K562 (cell line): ENCODE results near the gene SCNN1B. TPM values are rescaled to one million over a fixed set of nuclear protein-coding genes. Genes with fewer than 3 reads are reported as not detected.

Source experiments
- ATAC-seq: fragments of 200-7000 bp; cut with Tn5 transposase; 3 replicates; pipeline ENCODE4 v1.9.1; 2020; ENCODE audit warnings: moderate library complexity
- BruUV-seq: library from RNA; stranded (reverse); fragments of 400-500 nt; replicated peaks from 2 replicates; lab custom pipeline; 2021; lab: Mats Ljungman, UMichigan
- CTCF ChIA-PET: fragments of 300-600 bp; formaldehyde crosslinking; extraction: SDS; loops from one replicate; lab custom pipeline; 2021; ENCODE audit warnings: low intra/inter-chr PET ratio; lab: Yijun Ruan, JAX
- POLR2A ChIA-PET: fragments of 300-600, 350-650 bp; sonication (Branson Sonifier 250); formaldehyde crosslinking; extraction: SDS; loops from one replicate; lab custom pipeline; 2021; ENCODE audit warnings: antibody characterized with exemption, inconsistent platforms; lab: Yijun Ruan, JAX
- DNase-seq, 4 experiments: peaks; one replicate each; pipeline versions ENCODE4 v3.0.0 to v3.0.0-alpha.2; 2011 to 2018; ENCODE audit warnings: low spot score in 3 of 4, mixed read lengths in 3 of 4; ENCODE audit errors: extremely low read depth in 1 of 4
- FAIRE-seq: peaks from 2 replicates; lab custom pipeline; 2011; peaks lifted over from hg19 to GRCh38; lab: Jason Lieb, UNC
- H2AFZ ChIP-seq: 2 replicates; pipeline ENCODE4 v1.6.0; 2011; ENCODE audit warnings: low read depth, low read length, control low read depth, inconsistent platforms
- H3K27ac ChIP-seq: fragments of 200-600 bp; 3 replicates; pipeline ENCODE4 v1.8.0; 2011; ENCODE audit warnings: low read depth, mild to moderate bottlenecking, control low read depth, inconsistent platforms, low read length, moderate library complexity, mixed read lengths; ENCODE audit errors: extremely low read depth
- H3K27me3 ChIP-seq, 2 experiments: fragments of 300-600 bp in 1 of 2; 2 replicates in 1 of 2; 3 replicates in 1 of 2; pipeline versions ENCODE4 v1.6.0 to v1.8.0; 2011; ENCODE audit warnings: inconsistent platforms in 2 of 2, low read length in 2 of 2, mild to moderate bottlenecking in 1 of 2, mixed read lengths in 1 of 2, moderate library complexity in 1 of 2; ENCODE audit not compliant: control insufficient read depth in 2 of 2, insufficient read depth in 2 of 2
- H3K36me3 ChIP-seq: fragments of 300-600 bp; 3 replicates; pipeline ENCODE4 v1.8.0; 2011; ENCODE audit warnings: mild to moderate bottlenecking, low read length, inconsistent platforms; ENCODE audit not compliant: control insufficient read depth, insufficient read depth
- H3K4me1 ChIP-seq, 2 experiments: fragments of 200-600 bp in 1 of 2; replicated peaks in 1 of 2; 2 replicates in 1 of 2; 3 replicates in 1 of 2; pipeline versions ENCODE4 v1.5.1 to v1.8.0; 2011; ENCODE audit warnings: inconsistent platforms in 2 of 2, low read length in 2 of 2, mild to moderate bottlenecking in 1 of 2, mixed read lengths in 1 of 2, moderate library complexity in 1 of 2; ENCODE audit not compliant: control insufficient read depth in 2 of 2, insufficient read depth in 2 of 2
- H3K4me2 ChIP-seq: 2 replicates; pipeline ENCODE4 v1.6.1; 2011; ENCODE audit warnings: low read length, control low read depth, inconsistent platforms, mixed read lengths; ENCODE audit not compliant: insufficient read depth
- H3K4me3 ChIP-seq: fragments of 200-600 bp; sonication (generic), shearing (Covaris generic); 2 replicates; pipeline ENCODE4 v1.5.1; 2016; ENCODE audit warnings: control low read depth, inconsistent platforms
- H3K79me2 ChIP-seq: fragments of 200-600 bp; 3 replicates; pipeline ENCODE4 v1.8.0; 2011; ENCODE audit warnings: low read length, inconsistent platforms; ENCODE audit not compliant: control insufficient read depth, insufficient read depth
- H3K9ac ChIP-seq, 2 experiments: 2 replicates each; pipeline versions ENCODE4 v1.6.0 to v1.6.1; 2011; ENCODE audit warnings: low read depth in 2 of 2, low read length in 2 of 2, control low read depth in 1 of 2, inconsistent platforms in 1 of 2, mild to moderate bottlenecking in 1 of 2, mixed read lengths in 1 of 2; ENCODE audit not compliant: insufficient read depth in 1 of 2
- H3K9me1 ChIP-seq: one replicate; pipeline ENCODE4 v1.6.0; 2011; ENCODE audit warnings: inconsistent platforms, mild to moderate bottlenecking, low read length, moderate library complexity; ENCODE audit not compliant: control insufficient read depth, insufficient read depth
- H3K9me3 ChIP-seq: replicated peaks from 2 replicates; pipeline ENCODE4 v1.5.1; 2011; ENCODE audit warnings: low read depth, low read length, inconsistent platforms; ENCODE audit not compliant: control insufficient read depth, insufficient read depth
- H4K20me1 ChIP-seq: replicated peaks from 2 replicates; pipeline ENCODE4 v1.6.1; 2011; ENCODE audit warnings: low read length, inconsistent platforms, mixed read lengths; ENCODE audit not compliant: control insufficient read depth, insufficient read depth
- NFATC3 ChIP-seq: fragments of 450-650 bp; IDR thresholded peaks from 2 replicates; pipeline ENCODE4 v1.6.1; 2017; ENCODE audit warnings: mild to moderate bottlenecking
- SIN3A ChIP-seq, 2 experiments: fragments of 150-350 bp in 1 of 2; IDR thresholded peaks; 2 replicates each; pipeline ENCODE4 v1.6.1; 2011 to 2016; ENCODE audit warnings: borderline replicate concordance in 2 of 2, low read depth in 2 of 2, low read length in 2 of 2, mild to moderate bottlenecking in 2 of 2, moderate library complexity in 2 of 2; ENCODE audit not compliant: control insufficient read depth in 1 of 2
- WGBS: fragments of 100-300 bp; shearing (Covaris generic); methylation state at CpG from one replicate; pipeline ENCODE4 v1.1.6; 2016; ENCODE audit warnings: low coverage, mixed read lengths; ENCODE audit not compliant: insufficient coverage; ENCODE audit errors: missing lambda C conversion rate; 5-methylcytosine and 5-hydroxymethylcytosine counted together
- in situ Hi-C: fragments of 300-500 bp; cut with MboI; formaldehyde crosslinking; loops from 4 replicates; pipeline ENCODE4 v1.15.0; 2018; ENCODE audit warnings: inconsistent platforms, mixed read lengths
- intact Hi-C: fragments of 100-400 bp; cut with micrococcal nuclease; formaldehyde crosslinking; loops from 2 replicates; pipeline ENCODE4 v1.14.2; 2022
- polyA plus RNA-seq, 8 experiments: library from polyadenylated mRNA; depleted of rRNA in 4 of 8; stranded (reverse) in 5 of 8; unstranded in 3 of 8; fragments of >200 nt; fragmentation: Nextera tagmentation in 2 of 8; fragmentation: Illumina TruSeq in 1 of 8; extraction: Ambion mirVana in 2 of 8; extraction: Trizol in 1 of 8; gene quantifications; 2 replicates each; pipeline versions ENCODE4 v1.2.1 to v1.2.3, GENCODE V29; 2011 to 2014; ENCODE audit warnings: inconsistent platforms in 1 of 8, missing spikeins in 1 of 8
- total RNA-seq, 7 experiments: library from RNA; depleted of rRNA in 6 of 7; stranded (reverse); fragments of >200 nt in 6 of 7; fragmentation: Illumina TruSeq in 2 of 7; extraction: Trizol in 2 of 7; gene quantifications; 2 replicates each; pipeline versions ENCODE4 v1.2.1 to v1.2.3, GENCODE V29; 2011 to 2021; ENCODE audit warnings: low replicate concordance in 1 of 7

Gene SCNN1B
- total and polyA plus RNA-seq, 9 of the 15 experiments (the other 6 are each of a cell fraction or from before 2014, with no cell fraction given), result not detected

DNA sequence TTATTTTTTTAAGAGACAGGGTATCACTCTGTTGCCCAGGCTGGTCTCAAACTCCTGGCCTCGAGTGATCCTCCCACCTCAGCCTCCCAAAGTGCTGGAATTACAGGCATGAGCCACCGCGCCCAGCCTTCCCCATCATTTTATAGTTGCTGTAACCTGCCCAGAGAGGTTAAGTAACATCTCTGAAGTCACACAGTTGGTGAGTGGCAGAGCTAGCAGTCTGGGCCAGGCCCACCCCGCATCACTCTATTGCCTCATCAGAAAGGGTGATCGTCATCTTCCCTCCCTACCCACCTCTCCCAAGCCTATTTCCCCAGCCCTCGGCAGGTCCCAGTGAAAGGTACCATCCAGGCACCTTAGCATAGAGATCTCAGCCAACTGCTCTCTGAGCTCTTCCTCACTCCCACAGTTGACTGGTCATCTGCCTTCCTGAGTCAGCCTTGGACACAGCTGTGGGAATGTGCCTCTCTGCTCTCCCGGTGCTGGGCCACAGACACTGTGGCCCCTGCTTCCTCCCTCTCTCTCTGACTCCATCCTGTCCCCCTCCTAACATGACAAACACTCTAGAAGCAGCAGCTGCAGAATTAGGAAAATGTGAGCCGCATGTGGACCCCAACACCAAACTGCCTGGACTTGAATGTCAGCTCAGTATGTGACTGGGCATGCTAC is 57.1 kb downstream of the SCNN1B start (continued):
- no peak for TF ChIP-seq SIN3A (IDR thresholded peaks at IDR 0.05; ENCODE audit: borderline replicate concordance in 2 of 2, control insufficient read depth in 1 of 2, low read depth in 2 of 2, low read length in 2 of 2)

DNA sequence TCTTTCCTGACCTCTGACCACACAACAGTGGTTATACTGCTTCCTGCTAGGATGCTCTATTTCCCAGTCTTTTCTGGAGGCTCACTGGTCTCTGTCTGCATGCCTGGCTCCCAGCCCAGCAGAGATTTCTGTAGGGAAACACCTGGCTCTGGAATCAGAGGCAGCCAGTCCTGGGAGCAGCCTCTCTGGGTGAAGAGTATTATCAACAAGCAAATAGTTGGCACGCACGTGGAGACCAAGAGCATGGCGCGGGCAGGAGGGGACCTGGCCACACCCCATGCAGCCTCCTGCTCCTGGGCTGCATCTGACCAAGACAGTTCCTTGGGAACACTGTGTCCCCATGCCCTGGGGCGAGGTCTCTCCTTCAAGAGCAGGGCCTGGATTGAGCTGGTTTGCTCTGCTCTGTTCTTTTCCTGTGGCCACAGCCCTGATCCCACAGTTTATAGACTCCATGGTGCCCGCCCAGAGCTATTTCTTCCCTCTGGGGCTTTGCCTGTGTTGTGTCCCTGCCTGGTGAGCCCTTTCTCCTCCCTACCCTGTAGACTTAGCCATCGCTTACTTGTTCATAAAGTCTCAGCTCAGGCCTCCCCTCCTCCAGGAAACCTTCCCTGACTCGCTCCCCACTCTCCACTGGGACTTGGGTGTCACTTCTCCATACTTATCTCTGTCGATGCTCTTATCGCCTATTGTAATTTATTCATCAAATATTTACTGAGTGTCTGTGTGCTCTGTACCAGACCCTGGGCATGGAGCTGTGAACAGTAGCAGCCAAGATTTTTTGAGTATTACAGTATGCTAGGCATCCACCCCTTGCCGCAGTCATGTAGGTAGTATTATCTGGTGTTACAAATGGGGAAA is 60.6 kb downstream of the SCNN1B start:
- CTCF ChIA-PET, result no interaction called here
- WGBS, result 6% methylated on average over 11 of the region's 11 CpGs
- DNase-seq, result no peak
- Histone ChIP-seq H3K36me3 (no peaks in the 10 kb centered on the region), H3K4me3 (no peak overlapping the region), H3K4me2 (no peak overlapping the region), H3K27me3 (peaks cover 6 to 15% of the 10 kb centered on the region in 2 experiments; a peak in 4 of 5 replicates), H3K79me2 (no peaks in the 10 kb centered on the region), H3K9me3 (no peaks in the 10 kb centered on the region), H2AFZ (no peak overlapping the region), H3K4me1 (no peaks in the 10 kb centered on the region), H3K9me1 (no peaks in the 10 kb centered on the region), H3K9ac (peak overlapping the region in 1 of 2 experiments; percentile 17; a peak in 1 of 4 replicates), H3K27ac (no peak overlapping the region), H4K20me1 (peaks cover 5% of the 10 kb centered on the region; the same call in 1 of the 2 replicates)
- intact Hi-C loops, result no loop called here
- no TSS peak for BruUV-seq
- POLR2A ChIA-PET, result interaction anchor here (0.7 kb wide), 1 partner anchor 28 kb away, joined by 3 read pairs; no protein-coding TSS in a partner anchor
- no peak for FAIRE-seq
- ATAC-seq, result no peak
- TF ChIP-seq NFATC3, result no peak
- in situ Hi-C loops, result no loop called here
